Smooth muscle cell of the pulmonary artery (primary cell): ENCODE results near the gene KNSTRN. TPM values are rescaled to one million over a fixed set of nuclear protein-coding genes. Genes with fewer than 3 reads are reported as not detected.

Source experiments
- total RNA-seq: library from RNA; depleted of rRNA; stranded (reverse); fragments of >200 nt; gene quantifications from 2 replicates; pipeline ENCODE4 v1.2.3, GENCODE V29; 2014

The KNSTRN gene, protein sequence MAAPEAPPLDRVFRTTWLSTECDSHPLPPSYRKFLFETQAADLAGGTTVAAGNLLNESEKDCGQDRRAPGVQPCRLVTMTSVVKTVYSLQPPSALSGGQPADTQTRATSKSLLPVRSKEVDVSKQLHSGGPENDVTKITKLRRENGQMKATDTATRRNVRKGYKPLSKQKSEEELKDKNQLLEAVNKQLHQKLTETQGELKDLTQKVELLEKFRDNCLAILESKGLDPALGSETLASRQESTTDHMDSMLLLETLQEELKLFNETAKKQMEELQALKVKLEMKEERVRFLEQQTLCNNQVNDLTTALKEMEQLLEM
- 14.0 and 20.7 TPM in 2 replicates for total RNA-seq

GRCh38 chr15:40382580-40383456 is at the start of gene KNSTRN:
Gene KNSTRN, plus strand, starts transcription at chr15:40382721. Its CDS starts 115 bp downstream, at chr15:40382836.

DNA sequence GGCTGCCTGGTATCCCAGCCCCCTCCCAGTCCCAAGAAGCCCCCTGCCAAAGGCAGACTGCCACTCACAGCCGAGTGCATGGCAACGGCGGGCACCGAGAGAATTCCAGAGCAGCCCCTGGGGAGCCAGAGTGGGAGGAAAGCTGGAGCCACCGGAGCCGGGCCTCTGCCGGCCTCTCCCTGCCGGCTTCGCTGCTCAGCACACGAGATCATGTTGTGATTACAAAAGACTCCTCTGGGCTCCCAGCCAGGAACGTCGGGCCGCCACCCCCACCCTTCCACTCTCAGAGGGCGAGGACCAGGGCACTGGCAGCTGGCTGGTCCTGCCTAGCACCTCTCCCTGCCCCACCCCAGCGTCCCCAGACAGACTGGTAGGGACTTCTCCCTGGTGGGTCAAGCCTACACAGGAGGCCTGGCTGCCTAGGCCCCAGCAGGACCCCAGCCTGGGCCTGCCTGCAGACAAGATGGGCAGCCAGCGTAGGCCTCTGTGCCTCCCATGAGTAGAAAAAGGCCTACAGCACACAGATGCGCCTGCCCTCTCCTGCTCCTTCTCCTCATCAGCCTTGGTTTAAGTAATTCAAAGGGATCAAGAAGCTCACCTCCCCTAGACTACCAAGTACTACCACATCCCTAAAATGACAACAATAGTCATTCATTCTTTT is 41.7 kb upstream of the KNSTRN start, which contains the start of gene CCDC9B:
TSS of gene CCDC9B (minus strand) at position 200 of the 661 bp plus-strand sequence. CDS start at position 80, 120 bp downstream.

GRCh38 chr15:40357723-40358470 is 24.6 kb upstream of the KNSTRN start, which contains the start of gene DISP2:
Gene DISP2, plus strand, starts transcription at chr15:40358219. Its CDS starts 103 bp downstream, at chr15:40358322.

GRCh38 chr15:40405501-40406381 is 23.2 kb downstream of the KNSTRN start, which contains the start of gene IVD:
Gene IVD, plus strand, starts transcription at chr15:40405795. Its CDS starts 33 bp downstream, at chr15:40405828.

GRCh38 chr15:40440743-40441564 is 58.4 kb downstream of the KNSTRN start, which contains the start of gene BAHD1:
Gene BAHD1, plus strand, starts transcription at chr15:40440953. Its CDS starts 17,512 bp downstream, at chr15:40458465.

Other genes starting within 250 kb of the KNSTRN start
- gene BUB1B, start 221.7 kb upstream of the KNSTRN start, total RNA-seq, result 2.9 and 7.0 TPM in 2 replicates
- 0.13 TPM in 2 replicates for gene PAK6, start 143.7 kb upstream of the KNSTRN start, total RNA-seq
- gene ANKRD63, start 99.7 kb upstream of the KNSTRN start, total RNA-seq, result not detected in 2 replicates
- gene PLCB2, start 74.8 kb upstream of the KNSTRN start, total RNA-seq, result 0.07 and 0.43 TPM in 2 replicates
- gene INAFM2, start 59.0 kb upstream of the KNSTRN start, total RNA-seq, result 26.2 and 32.5 TPM in 2 replicates
- gene CCDC9B, start 41.8 kb upstream of the KNSTRN start, total RNA-seq, result 49.3 and 91.9 TPM in 2 replicates
- not detected in 2 replicates for gene PHGR1, start 31.7 kb upstream of the KNSTRN start, total RNA-seq
- gene DISP2, start 24.5 kb upstream of the KNSTRN start, total RNA-seq, result 0.13 and 0.17 TPM in 2 replicates
- 63.4 and 84.4 TPM in 2 replicates for gene IVD, start 23.1 kb downstream of the KNSTRN start, total RNA-seq
- gene BAHD1, start 58.2 kb downstream of the KNSTRN start, total RNA-seq, result 9.4 and 10.4 TPM in 2 replicates
- gene CHST14, start 88.3 kb downstream of the KNSTRN start, total RNA-seq, result 18.4 and 21.8 TPM in 2 replicates
- gene CCDC32, start 182.3 kb downstream of the KNSTRN start, total RNA-seq, result 13.0 and 17.1 TPM in 2 replicates
- 9.3 and 10.8 TPM in 2 replicates for gene RPUSD2, start 186.6 kb downstream of the KNSTRN start, total RNA-seq
- gene KNL1, start 211.5 kb downstream of the KNSTRN start, total RNA-seq, result 2.0 and 5.7 TPM in 2 replicates